Pulmonary artery endothelial cell (primary cell): ENCODE measurements around the gene LRCH1. TPM values are rescaled to one million over a fixed set of nuclear protein-coding genes. Genes with fewer than 3 reads are reported as not detected.

Experiments used
- DNase-seq: peaks from one replicate; pipeline ENCODE4 v3.0.0-alpha.2; 2011; ENCODE audit warnings: low read depth, low spot score
- total RNA-seq: library from RNA; depleted of rRNA; stranded (reverse); fragments of >200 nt; gene quantifications from 2 replicates; pipeline ENCODE4 v1.2.3, GENCODE V29; 2014

Gene LRCH1
- total RNA-seq, 1 donor from 2014 or later, result 4.4 TPM

DNA sequence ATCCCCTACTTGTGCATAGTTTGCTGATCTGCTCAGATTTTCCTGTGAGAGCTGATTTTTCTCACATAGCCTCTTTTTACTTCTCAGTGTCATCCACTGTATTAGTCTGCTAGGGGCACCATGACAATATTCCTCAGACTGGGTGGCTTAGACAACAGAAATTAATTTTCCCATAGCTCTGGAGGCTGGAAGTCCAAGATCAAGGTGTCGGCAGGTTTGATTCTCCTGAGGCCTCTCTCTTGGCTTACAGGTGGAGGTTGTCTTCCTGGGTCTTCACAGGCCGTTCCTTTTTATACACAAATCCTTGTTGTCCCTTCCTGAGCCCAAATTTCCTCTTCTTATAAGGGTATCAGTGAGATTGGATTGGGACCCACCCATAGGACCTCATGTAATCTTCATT, 9.2 kb downstream of the LRCH1 start:
- no peak for DNase-seq

DNA sequence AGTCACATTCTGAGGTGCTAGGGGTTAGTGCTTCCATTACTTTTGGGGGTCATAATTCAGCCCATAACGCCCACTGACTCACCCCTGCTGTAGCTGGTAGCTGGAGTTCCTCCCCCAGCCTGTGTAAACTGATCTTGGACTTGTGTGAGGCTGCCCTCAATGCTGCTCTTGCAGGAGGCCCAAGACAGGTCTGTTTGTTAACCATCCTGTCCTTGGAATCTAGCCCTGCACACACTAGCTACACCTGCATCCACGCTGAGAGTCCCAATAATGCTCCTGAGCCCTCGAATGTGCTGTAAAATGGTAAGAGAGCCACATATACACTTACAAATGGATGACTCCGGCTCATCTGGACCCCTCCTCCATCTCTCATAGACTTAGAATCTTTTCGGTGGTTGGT, 9.6 kb downstream of the LRCH1 start:
- no peak for DNase-seq

DNA sequence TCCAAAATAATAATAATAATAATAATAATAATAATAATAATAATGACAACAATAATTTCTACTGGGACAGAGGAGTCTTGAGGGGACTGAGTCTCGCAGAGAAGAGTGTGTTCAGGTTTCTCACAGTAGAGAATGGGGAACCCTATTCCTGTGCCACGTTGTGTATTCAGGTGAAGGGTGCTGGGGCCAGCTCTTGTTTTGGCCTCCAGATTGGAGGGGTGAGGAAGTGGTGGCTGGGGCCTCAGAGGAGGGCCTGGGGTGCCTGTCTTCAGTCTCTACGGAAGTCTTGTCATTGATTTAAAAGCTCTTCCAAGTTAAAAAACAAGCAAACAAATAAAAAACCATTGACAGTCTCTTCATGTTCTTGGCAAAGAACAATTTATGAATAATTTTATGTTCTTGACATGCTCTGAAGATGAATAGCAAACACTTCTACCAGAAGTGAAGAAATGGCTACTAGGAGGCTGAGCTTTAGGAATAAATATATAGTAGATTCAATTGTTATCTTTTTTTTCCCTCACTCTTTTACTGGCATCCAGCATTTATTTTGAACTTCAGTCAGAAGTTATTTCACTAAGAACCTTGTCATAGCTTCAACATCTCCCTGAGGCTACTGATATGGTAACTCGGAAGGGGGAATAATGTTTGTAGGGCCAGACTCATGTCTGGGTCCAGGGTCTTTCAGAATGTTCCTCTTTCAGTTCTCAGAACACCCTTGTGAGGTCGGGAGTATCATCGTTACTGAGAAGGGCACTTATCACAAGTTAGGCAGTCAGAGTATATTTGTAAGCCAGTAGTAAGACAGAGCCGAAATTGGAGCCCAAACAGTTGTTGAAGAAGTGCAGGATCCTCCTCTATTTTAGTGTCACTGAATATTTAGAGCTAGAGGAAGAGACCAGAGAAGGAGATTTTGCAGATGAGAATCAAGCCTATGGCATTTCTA, 13.1 kb downstream of the LRCH1 start:
- no peak for DNase-seq

DNA sequence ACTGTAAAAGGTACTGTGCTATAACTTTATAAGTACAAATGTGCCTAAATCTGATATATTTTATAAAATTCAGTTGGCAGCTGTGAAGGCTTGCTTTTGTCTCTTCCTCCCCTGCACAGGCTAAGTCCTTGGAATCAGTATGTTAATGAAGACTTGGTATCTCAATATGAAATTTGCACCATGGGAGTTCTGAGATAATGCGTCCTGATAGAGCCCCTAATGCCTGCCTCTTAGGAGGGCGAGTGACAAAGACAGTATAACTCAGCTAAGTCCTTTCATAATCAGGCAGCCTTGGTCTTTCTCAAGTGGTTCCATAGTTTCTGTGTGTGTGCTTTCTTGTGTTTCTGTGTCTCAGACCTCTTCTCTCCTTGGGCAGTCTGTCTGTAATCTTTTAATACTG, 14.7 kb downstream of the LRCH1 start:
- no peak for DNase-seq

DNA sequence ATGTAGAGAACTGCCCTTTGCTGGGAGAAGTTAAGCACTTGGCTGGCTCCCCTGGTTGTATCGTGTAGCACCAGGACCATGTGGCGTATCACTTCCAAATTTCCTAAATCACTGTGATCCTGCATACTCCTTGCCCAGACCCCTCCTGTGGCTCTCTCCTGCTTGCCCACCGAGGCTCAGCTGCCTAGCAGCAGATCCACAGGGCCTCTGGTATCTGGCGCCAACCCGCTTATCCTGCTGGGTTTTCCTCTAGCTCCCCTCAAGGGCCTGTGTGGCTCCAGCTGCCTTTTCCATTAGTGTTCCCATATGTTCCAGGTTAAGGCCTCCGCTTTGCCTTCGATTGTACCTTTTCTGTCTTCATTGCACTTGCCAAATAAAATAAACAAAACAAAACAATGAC, 16.5 kb downstream of the LRCH1 start:
- DNase-seq, result no peak

DNA sequence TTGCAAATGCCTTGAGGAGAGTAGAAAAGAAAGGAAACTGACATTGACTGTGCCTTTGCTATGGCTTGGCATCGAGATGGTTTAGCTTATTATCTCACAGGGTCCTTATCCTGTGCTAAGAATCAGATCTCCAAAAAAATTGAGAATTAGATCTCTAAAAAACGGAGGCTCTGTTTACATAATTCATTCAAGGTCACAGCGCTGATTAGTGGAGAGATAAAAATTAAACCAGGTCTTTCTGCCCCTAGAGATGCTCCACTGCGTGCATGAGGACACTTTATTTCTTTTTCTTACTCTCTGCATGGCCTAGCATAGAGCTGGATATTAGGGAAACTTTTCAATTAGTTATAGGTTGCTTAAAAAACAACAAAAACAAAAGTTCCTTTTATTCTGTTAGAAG, 17.3 kb downstream of the LRCH1 start:
- no peak for DNase-seq

DNA sequence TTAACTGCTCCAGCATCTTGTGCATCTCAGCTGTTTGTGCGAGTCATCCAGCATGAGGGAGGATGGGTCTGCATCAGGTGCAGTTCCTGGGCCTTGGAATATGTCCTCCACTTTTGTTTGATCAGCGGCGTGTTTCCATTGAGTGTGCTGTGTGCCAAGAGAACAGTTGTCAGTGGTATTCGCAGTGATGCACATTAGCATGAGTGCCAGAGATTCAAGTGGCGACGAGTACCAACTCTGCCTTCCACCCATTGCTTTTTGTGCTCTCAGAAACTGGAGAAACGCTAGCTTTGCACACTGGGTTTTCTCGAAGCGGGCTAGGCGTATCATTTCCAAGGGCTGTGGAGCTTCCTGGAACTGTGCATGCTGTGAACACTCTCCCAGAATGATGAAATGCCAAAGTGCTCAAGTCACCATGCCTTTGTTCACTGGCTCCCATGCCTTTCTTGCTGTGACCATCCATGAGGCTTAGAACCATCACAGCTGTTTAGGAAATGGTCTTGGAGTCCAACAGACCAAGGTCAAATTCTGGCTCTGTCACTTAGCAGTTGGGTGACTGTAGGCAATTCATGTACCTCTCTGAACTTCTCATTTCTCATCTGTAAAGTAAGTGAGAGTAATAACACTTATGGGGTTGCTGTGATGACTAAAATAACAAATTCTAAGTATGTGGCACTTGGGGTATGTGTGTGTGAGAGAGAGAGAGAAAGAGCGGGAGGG, 18.4 kb downstream of the LRCH1 start:
- DNase-seq, result no peak

DNA sequence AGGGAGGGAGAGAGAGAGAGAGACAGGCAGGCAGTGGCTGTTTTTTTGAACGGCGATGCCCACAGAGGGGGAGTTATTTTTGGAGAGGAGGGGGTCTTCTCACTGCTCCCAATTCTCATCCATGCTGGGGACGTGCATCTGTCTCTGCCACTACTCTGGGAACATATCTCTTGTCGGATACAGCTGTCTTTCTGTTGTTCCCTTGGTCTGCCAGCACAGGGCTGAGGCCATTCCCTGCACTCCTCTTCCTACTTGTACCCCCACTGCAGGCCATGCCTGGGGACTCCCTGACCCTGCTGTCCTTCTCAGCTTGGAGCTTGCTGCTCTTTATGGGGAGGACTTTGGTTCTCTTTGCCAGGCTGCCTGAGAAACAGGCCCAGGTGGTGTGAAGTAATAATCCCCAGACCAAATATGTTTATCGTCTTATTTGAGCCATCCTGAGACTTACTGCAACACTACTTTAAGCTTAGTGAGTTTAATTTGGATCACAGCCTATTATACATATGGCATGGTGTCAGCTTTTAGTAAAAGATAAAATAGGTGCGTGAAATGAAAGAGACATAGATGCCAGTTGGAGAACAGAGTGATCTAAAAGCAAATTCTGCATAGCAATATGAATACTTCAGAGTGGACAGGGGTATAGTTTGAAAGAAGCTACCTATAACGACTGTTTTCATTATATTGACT, 19.1 kb downstream of the LRCH1 start:
- no peak for DNase-seq

DNA sequence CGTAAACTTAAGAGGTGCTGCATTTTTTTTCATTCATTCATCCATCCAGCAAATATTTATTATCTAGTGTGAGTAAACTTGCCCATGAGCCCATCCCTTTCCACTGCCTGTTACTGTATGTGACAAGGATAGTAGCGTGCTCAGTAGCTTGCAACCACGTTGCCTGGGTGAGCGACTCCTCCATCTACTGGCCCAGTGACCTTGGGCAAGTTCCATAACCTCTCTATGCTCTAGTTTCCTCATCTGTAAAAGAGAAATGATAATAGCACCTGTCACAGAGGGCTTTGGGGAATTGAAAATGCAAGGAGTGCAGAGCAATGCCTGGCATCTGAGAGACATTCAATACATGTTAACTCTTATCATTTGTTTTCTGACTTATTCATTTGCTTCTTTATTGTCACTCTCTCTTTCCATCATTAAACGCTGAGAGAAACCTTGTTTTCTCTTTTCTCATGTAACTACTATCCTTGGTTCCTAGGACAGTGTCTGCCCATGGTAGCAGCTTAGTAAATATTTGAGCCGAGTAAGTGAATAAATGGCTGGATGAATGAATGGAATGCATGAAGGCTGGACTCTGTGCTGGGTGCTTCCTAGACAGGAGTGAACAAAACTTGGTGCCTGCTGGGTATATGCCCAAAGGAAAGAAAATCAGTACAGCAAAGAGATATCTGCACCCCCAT, 19.9 kb downstream of the LRCH1 start:
- DNase-seq, result no peak

DNA sequence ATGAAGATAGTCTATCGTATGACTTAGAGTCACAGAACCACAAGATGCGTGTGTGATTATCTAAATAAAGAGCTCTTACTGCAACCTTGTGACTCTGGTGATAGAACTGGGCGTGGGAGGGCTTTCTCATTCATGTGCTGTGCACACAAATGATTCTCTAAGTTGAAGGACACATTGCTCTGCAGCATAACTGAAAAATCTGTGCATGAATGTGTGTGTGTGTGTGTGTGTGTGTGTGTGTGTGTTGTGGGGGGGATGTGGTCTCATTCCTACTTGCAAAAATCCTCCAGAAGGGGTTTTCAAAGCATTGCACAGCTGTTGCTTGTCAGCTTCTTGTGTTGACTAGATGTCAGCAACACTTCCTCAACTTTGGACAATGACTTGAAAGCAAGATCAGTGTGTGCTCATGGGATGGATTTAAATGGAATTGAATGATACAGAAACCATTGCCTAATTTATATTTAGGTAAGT, 22.4 kb downstream of the LRCH1 start:
- no peak for DNase-seq

DNA sequence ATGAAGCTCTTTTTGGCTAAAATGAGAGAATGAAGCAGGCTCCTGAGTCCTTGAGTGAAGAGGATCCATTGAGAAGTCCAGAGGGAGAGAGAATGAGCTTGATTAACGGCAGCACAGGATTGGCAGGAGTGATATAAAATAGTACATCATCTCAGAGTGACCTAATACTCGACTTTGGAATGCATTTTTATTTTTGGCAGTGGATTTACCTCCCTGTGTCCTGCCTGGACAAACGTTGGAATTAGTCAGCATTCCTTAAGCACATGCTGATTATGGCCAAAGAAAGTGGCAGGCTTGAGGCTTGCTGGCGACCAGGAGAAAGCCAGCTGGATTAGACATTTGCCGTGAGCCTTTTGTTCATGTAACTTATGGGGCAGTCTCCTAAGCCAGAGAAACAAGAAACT, 22.9 kb downstream of the LRCH1 start:
- no peak for DNase-seq

DNA sequence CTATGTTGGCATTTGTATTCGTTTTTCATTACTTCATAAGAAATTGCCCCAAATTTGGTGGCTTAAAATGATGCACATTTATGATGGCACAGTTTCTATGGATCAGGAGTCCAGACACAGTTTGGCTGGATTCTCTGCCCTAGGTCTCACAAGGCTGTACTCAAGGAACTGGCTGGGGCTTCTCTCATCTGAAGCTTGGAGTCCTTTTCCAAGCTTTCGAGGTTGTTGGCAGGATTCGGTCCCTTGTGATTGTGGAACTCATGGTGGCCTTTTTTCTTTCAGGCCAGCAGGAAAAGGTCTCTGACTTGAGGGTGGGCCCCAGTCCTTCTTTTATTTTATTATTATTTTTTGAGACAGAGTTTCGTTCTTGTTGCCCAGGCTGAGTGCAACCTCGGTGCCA, 23.8 kb downstream of the LRCH1 start:
- DNase-seq, result no peak

DNA sequence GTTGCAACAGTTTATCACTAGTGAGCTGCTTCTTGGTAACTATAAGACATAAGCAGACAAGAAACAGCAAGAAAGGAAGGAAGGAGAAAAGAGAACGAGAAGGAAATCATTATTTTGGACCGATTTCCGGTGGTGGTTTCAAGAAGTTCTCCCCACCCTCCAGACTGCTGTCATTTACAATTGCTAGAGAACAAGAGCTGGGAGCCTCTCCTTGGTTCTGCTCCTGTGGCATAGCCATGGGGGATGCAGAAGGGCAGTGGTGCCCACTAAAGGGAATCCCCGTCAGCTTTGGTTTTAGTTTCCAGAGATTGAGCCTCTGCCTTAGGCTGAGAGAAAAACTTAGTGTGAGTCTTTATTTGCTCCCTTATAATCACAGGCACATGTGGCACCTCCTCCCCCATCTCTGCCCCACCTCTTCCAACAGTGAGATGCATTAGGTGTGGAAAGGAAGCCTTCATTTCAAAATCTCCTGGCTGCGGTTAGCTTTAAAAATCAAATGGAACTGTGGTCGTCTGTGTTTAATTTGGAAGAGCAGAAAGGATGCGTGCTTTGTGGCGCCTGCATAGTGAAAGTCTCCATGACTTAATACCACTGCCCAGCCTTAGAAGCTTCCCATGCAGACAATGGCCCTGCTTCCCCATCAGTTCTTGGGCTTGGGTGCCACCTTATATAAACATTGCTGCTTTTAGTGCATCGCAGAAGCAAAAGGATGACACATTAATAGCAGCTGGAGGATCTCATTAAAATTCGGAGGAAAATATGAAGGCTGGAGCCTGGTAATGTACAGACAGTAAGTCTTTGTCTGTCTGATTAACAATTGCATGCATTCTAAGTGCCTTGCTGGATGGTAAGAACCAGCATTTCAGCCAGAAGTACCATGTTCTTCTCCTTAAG, 25.0 kb downstream of the LRCH1 start:
- DNase-seq, result no peak

DNA sequence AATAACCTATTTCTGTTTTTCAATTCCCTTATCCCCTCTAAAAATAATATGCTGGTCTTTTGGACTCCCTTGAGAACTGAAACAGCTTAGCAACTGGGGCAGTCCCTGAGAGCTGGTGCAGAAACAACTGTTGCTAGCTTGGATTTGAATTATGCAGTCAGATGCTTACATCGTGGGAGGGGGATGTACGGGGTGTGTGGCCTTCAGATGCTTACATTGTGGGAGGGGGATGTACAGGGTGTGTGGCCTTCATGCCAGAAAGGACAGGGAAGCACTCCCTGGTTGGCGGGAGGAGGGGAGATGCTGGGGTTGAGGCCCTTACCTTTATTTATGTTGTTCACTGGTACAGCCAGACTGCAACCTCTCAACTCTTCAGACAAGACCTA, 25.6 kb downstream of the LRCH1 start:
- no peak for DNase-seq

DNA sequence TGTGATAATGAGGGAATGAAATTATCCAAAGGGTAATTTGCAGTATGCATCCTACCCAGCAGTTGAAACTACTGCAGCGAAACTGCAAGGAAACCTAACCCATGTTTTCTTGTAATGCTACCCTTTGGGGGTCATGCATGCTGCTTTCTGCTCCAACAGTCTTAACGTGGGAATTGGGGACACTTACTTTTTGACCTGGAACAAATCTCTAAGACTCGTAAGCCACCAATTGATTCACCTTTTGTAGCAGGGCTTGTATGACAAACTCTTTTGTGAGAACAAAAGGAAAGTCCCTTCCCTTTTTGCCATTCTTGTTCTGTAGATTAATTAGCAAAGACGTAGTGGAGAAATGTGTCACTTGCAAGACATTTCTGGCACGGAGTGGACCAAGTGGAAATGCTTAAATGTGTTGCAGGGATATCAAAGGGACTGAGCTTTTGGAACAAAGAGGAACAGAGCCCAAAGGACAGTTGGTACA, 27.4 kb downstream of the LRCH1 start:
- DNase-seq, result no peak

DNA sequence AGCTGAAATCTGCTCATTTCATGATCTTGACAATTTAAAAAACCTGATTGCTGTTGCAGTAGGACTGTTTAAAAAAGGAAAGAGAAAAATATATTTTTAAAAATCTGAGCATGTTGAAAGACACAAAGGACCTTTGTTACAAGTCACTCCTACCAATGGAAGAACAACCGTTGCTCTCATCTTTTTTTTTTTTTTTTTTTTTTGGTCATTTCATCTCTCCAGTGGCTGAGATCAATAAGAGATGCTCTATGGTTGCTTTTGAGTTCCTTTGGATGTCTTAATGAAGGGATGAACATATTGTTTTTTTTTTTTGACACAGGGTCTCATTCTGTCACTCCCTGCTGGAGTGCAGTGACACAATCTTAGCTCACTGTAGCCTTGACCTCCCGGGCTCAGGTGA, 29.2 kb downstream of the LRCH1 start:
- no peak for DNase-seq

DNA sequence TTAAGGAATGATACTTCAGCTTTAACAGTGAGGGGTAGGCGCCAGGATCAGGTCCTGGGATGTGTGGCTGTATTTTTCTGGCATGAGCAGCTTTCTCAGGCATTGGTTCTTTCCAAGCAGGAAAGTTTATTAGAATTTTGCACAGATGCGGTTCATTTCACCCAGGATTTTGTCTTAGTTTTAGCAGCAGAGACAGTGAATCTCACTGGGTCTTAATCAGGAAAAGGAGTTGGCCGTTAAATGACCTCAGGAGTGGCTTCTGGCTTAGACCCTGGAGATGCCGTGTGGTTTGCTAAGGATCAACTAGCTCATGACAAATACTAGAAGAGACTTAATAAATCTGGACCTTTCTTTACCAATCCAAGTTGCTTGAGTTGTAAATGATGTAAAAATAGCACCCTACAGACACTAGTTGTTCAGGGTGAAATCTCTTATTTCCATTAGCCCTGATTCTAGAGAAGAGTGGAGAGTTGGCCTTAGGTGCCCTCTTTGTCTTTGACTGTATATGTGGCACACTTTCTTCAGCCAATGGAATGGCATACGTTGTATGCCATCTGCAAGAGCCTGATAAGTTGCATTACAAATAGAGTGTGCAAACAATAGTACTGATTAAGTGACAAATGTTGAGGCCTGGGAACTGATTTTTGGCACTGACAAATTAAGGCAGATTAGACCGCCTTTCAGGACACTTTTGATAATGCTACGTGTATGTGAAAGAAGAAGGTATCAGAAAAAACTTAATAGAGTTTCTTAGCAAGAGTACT, 34.0 kb downstream of the LRCH1 start:
- no peak for DNase-seq

DNA sequence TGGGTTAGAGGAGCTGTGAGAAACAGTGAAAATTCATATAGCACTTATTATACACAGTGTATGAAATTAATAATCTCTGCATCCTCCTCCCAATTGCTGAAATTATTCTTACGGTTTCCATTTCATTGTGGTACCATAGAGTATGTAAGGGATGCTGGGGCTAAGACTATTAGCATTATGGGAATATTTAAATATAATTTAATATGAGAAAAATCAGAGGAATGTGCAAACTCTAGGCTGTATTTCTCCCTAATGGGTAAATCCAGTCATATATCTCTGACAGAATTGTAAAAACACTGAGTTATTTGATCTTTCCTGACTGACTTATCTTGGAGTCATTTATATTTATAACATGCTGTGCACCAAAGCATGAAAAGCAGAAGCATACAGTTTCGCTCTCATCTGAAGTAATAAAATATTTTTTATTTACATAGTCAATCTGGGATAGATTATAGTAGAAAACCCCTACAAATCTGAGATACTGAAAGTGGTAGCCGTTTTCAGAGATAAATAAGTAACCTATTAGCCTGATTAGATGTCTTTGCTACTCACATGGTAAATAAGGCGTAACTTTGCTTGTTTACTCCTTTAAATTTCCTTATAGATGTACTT, 34.9 kb downstream of the LRCH1 start:
- DNase-seq, result no peak

DNA sequence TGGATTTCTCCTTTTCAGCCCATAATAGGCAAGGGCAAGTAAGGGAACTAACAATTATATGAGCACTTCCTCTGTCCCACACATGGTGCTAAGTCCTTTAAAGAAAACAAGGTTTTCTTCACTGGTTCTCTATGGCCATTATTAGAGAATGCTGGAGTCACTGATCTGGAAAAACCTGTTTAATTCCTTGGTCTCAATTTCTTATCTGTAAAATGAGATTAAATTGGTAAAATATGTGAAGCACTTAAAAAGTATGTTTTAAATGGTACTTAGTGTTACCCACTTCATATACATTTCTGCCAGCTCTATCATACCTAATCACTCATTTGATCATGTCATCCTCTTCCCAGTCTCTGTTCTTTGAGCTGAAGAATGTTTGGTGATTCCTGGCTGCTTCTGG, 39.4 kb downstream of the LRCH1 start:
- no peak for DNase-seq
